H1 (cell line): ENCODE data around the gene NFYA. TPM values are rescaled to one million over a fixed set of nuclear protein-coding genes. Genes with fewer than 3 reads are reported as not detected.

Source experiments
- CTCF ChIA-PET: fragments of 300-600 bp; sonication (Branson Sonifier 250); formaldehyde crosslinking; loops from one replicate; lab custom pipeline; 2021; ENCODE audit not compliant: partially characterized antibody; lab: Charles Lee
- POLR2A ChIA-PET: fragments of 300-600 bp; sonication (Branson Sonifier 250); formaldehyde crosslinking; loops from one replicate; lab custom pipeline; 2021; ENCODE audit warnings: inconsistent platforms; ENCODE audit not compliant: partially characterized antibody; lab: Charles Lee
- DNase-seq, 2 experiments: peaks; one replicate each; pipeline versions ENCODE4 v3.0.0 to v3.0.0-alpha.2; 2010 to 2022; ENCODE audit warnings: low spot score in 2 of 2, low read depth in 1 of 2, mixed read lengths in 1 of 2
- FAIRE-seq: peaks from 2 replicates; lab custom pipeline; 2011; peaks lifted over from hg19 to GRCh38; lab: Jason Lieb, UNC
- H2AFZ ChIP-seq: 2 replicates; pipeline ENCODE4 v1.8.1; 2012; ENCODE audit warnings: low read length, inconsistent platforms
- H2AK5ac ChIP-seq: 2 replicates; pipeline ENCODE4 v1.6.1; 2013; ENCODE audit warnings: low read depth, low read length
- H2BK120ac ChIP-seq: replicated peaks from 2 replicates; pipeline ENCODE3; 2013; ENCODE audit warnings: low read depth, low read length, inconsistent platforms
- H2BK12ac ChIP-seq: 2 replicates; pipeline ENCODE4 v1.6.1; 2013; ENCODE audit warnings: low read depth, low read length
- H2BK15ac ChIP-seq: 2 replicates; pipeline ENCODE4 v1.6.1; 2013; ENCODE audit warnings: low read length
- H2BK20ac ChIP-seq: 2 replicates; pipeline ENCODE4 v1.6.1; 2013; ENCODE audit warnings: low read length
- H2BK5ac ChIP-seq: 2 replicates; pipeline ENCODE4 v1.6.1; 2013; ENCODE audit warnings: low read depth, low read length
- H3K14ac ChIP-seq: 2 replicates; pipeline ENCODE4 v1.6.1; 2013; ENCODE audit warnings: inconsistent platforms; ENCODE audit not compliant: insufficient read length
- H3K18ac ChIP-seq: 2 replicates; pipeline ENCODE4 v1.6.1; 2013; ENCODE audit warnings: low read length; ENCODE audit errors: extremely low read depth
- H3K23ac ChIP-seq: 2 replicates; pipeline ENCODE4 v1.6.1; 2013; ENCODE audit warnings: inconsistent platforms; ENCODE audit not compliant: insufficient read length
- H3K23me2 ChIP-seq: 2 replicates; pipeline ENCODE4 v1.6.1; 2013; ENCODE audit warnings: low read depth, low read length
- H3K27ac ChIP-seq: 2 replicates; pipeline ENCODE4 v1.6.1; 2011; ENCODE audit warnings: low read depth, low read length, inconsistent platforms
- H3K27me3 ChIP-seq, 4 experiments: replicated peaks in 1 of 4; 1 replicate in 1 of 4; 2 replicates in 3 of 4; pipeline versions ENCODE4 v1.6.1 to v1.8.1; 2011 to 2013; ENCODE audit warnings: low read length in 3 of 4, mild to moderate bottlenecking in 3 of 4, inconsistent platforms in 2 of 4, mixed read lengths in 2 of 4, moderate library complexity in 1 of 4; ENCODE audit not compliant: control insufficient read depth in 3 of 4, insufficient read depth in 3 of 4; ENCODE audit errors: extremely low read depth in 1 of 4
- H3K36me3 ChIP-seq, 4 experiments: 2 replicates each; pipeline versions ENCODE4 v1.6.1 to v1.8.1; 2011 to 2013; ENCODE audit warnings: mild to moderate bottlenecking in 4 of 4, low read length in 3 of 4, moderate library complexity in 2 of 4, control low read depth in 1 of 4, inconsistent platforms in 1 of 4; ENCODE audit not compliant: insufficient read depth in 4 of 4, control insufficient read depth in 2 of 4
- H3K4ac ChIP-seq: replicated peaks from 2 replicates; pipeline ENCODE3; 2013; ENCODE audit warnings: low read length, low read depth, mixed read lengths, inconsistent platforms; ENCODE audit not compliant: insufficient read length
- H3K4me1 ChIP-seq, 4 experiments: replicated peaks in 1 of 4; 1 replicate in 1 of 4; 2 replicates in 3 of 4; pipeline versions ENCODE4 v1.6.1 to v1.8.1; 2011 to 2013; ENCODE audit warnings: low read length in 3 of 4, inconsistent platforms in 2 of 4, mixed read lengths in 1 of 4; ENCODE audit not compliant: insufficient read depth in 4 of 4, control insufficient read depth in 3 of 4
- H3K4me2 ChIP-seq, 2 experiments: 2 replicates each; pipeline versions ENCODE4 v1.6.1 to v1.8.1; 2011 to 2013; ENCODE audit warnings: low read depth in 2 of 2, low read length in 2 of 2, control low read depth in 1 of 2, inconsistent platforms in 1 of 2, mild to moderate bottlenecking in 1 of 2; ENCODE audit not compliant: insufficient read depth in 1 of 2
- H3K4me3 ChIP-seq, 4 experiments: fragments of 200-600, 300-600 bp in 1 of 4; sonication (generic), shearing (Covaris generic), sonication (Bioruptor Twin) in 1 of 4; 2 replicates each; pipeline versions ENCODE4 v1.5.1 to v1.8.1; 2011 to 2016; ENCODE audit warnings: low read length in 4 of 4, low read depth in 3 of 4, control low read depth in 2 of 4, inconsistent platforms in 2 of 4, mild to moderate bottlenecking in 2 of 4, mixed read lengths in 1 of 4, moderate library complexity in 1 of 4; ENCODE audit not compliant: insufficient read depth in 2 of 4; ENCODE audit errors: extremely low read depth in 1 of 4
- H3K56ac ChIP-seq: replicated peaks from 2 replicates; pipeline ENCODE3; 2013; ENCODE audit warnings: low read depth, mild to moderate bottlenecking, mixed read lengths, low read length, inconsistent platforms; ENCODE audit not compliant: insufficient read length
- H3K79me1 ChIP-seq: 2 replicates; pipeline ENCODE4 v1.6.1; 2013; ENCODE audit warnings: low read depth, low read length, control low read depth
- H3K79me2 ChIP-seq, 2 experiments: 2 replicates each; pipeline versions ENCODE4 v1.6.1 to v1.8.1; 2012 to 2013; ENCODE audit warnings: low read length in 2 of 2, mild to moderate bottlenecking in 2 of 2, inconsistent platforms in 1 of 2; ENCODE audit not compliant: insufficient read depth in 2 of 2, control insufficient read depth in 1 of 2
- H3K9ac ChIP-seq, 4 experiments: replicated peaks in 1 of 4; 1 replicate in 1 of 4; 2 replicates in 3 of 4; pipeline versions ENCODE4 v1.6.1 to v1.8.1; 2011 to 2013; ENCODE audit warnings: low read depth in 3 of 4, low read length in 3 of 4, control low read depth in 2 of 4, mild to moderate bottlenecking in 2 of 4, moderate library complexity in 2 of 4, inconsistent platforms in 1 of 4; ENCODE audit errors: extremely low read depth in 1 of 4
- H3K9me3 ChIP-seq, 2 experiments: 2 replicates each; pipeline versions ENCODE4 v1.6.1 to v1.8.1; 2012 to 2013; ENCODE audit warnings: mild to moderate bottlenecking in 2 of 2, moderate library complexity in 2 of 2, control low read depth in 1 of 2, inconsistent platforms in 1 of 2, low read depth in 1 of 2, low read length in 1 of 2, mixed read lengths in 1 of 2; ENCODE audit not compliant: insufficient read depth in 2 of 2
- H4K20me1 ChIP-seq, 2 experiments: replicated peaks in 1 of 2; 2 replicates each; pipeline versions ENCODE3 to v1.8.1; 2011 to 2013; ENCODE audit warnings: inconsistent platforms in 2 of 2, low read length in 2 of 2, mild to moderate bottlenecking in 1 of 2; ENCODE audit not compliant: insufficient read depth in 2 of 2, control insufficient read depth in 1 of 2
- H4K5ac ChIP-seq: 2 replicates; pipeline ENCODE4 v1.6.1; 2013; ENCODE audit warnings: low read length, low read depth, mixed read lengths, inconsistent platforms; ENCODE audit not compliant: insufficient read length
- H4K8ac ChIP-seq: 2 replicates; pipeline ENCODE4 v1.8.0; 2013; ENCODE audit warnings: mild to moderate bottlenecking, moderate library complexity, low read length, inconsistent platforms; ENCODE audit not compliant: insufficient read depth; ENCODE audit errors: extremely low read depth
- H4K91ac ChIP-seq: replicated peaks from 2 replicates; pipeline ENCODE3; 2013; ENCODE audit warnings: low read length, mixed read lengths, inconsistent platforms; ENCODE audit not compliant: insufficient read length
- FOSL1 ChIP-seq: IDR thresholded peaks from 2 replicates; pipeline ENCODE4 v1.6.1; 2011; ENCODE audit warnings: mild to moderate bottlenecking, low read depth, low read length, moderate library complexity; ENCODE audit not compliant: insufficient read depth
- SAP30 ChIP-seq: fragments of 300-600 bp; sonication (generic); IDR thresholded peaks from 2 replicates; pipeline ENCODE4 v1.7.1; 2012; ENCODE audit warnings: low read length, moderate library complexity, mild to moderate bottlenecking, inconsistent platforms; ENCODE audit not compliant: insufficient read depth, insufficient replicate concordance
- WGBS, 2 experiments: shearing (Covaris generic) in 1 of 2; methylation state at CpG; one replicate each; pipeline versions ENCODE4 v1.1.6 to v1.1.7; 2013 to 2015; ENCODE audit warnings: low lambda C conversion rate in 2 of 2, mixed read lengths in 2 of 2, inconsistent platforms in 1 of 2, low coverage in 1 of 2, missing lambda C conversion rate in 1 of 2; ENCODE audit not compliant: insufficient replicate concordance in 2 of 2, insufficient coverage in 1 of 2, insufficient read length in 1 of 2; ENCODE audit errors: extremely low coverage in 1 of 2, missing lambda C conversion rate in 1 of 2; 5-methylcytosine and 5-hydroxymethylcytosine counted together
- polyA plus RNA-seq, 7 experiments: library from polyadenylated mRNA; depleted of rRNA in 3 of 7; stranded (reverse) in 5 of 7; unstranded in 2 of 7; fragments of >200 nt in 5 of 7; fragments of 200-250 nt in 2 of 7; gene quantifications; 1 replicate in 5 of 7; 2 replicates in 1 of 7; 4 replicates in 1 of 7; pipeline versions ENCODE4 v1.2.1 to v1.2.3, GENCODE V29; 2011 to 2013; ENCODE audit warnings: missing spikeins in 2 of 7, mixed read lengths in 2 of 7
- total RNA-seq: library from RNA; stranded (reverse); fragmentation: NEBNext Ultra II Directional; extraction: Animal tissue kit (Norgen Biotek cat#: 25700); gene quantifications from 2 replicates; pipeline ENCODE4 v1.2.1, GENCODE V29; 2021

The NFYA gene
- total and polyA plus RNA-seq, 2 of the 8 experiments (the other 6 are each of a cell fraction or from before 2014, with no cell fraction given), result 19.8 to 33.7 TPM

DNA sequence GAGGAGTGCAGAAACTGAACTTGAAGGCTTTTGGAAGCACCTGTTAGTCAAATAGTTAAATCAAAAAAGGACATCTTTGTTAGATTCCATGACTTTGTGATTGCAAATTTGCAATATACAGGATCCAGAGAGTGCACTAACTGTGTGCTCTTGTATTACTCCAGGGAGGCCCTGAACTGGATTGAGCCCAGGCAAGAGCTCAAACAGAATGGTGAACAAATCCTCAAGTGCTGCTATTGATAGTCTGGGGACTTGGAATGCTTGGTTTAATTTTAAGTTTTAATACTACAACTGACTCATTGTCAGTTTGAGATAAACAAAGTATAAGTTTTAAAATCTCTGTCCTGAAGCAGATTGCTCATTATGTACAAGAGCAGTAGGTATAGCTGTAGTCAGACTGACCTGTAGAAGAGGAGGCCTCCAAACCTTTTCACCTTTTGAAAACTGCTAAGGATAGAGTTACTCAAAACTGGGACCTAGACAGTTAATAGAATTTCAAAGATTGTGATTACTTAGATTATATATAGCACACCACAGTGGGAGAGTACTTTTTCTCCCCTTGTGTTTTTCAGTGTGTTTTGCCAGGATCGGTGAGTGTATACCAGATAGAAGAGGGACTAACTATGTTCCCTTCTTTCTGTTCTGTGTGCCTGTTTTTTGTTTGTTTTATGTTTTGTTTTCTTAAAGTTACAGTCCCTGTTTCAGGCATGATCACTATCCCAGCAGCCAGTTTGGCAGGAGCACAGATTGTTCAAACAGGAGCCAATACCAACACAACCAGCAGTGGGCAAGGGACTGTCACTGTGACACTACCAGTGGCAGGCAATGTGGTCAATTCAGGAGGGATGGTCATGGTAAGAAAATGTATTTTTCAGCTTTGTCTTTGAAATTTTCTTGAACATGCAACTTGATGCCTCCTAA lies 18.3 kb downstream of the NFYA start:
- no peak overlapping the region for H2BK15ac ChIP-seq
- POLR2A ChIA-PET, result interaction anchor here (0.6 kb wide), 1 partner anchor 538 kb away, joined by 4 read pairs; no protein-coding TSS in a partner anchor
- no peak overlapping the region for H3K9ac ChIP-seq
- DNase-seq, result no peak
- H3K23me2 ChIP-seq, result no peaks in the 10 kb centered on the region
- no peaks in the 10 kb centered on the region for H3K27me3 ChIP-seq
- H2AK5ac ChIP-seq, result no peak overlapping the region
- FAIRE-seq, result no peak
- no peak overlapping the region for H3K18ac ChIP-seq
- no peaks in the 10 kb centered on the region for H3K79me1 ChIP-seq
- no peaks in the 10 kb centered on the region for H3K4me1 ChIP-seq
- no peak overlapping the region for H2AFZ ChIP-seq
- H2BK20ac ChIP-seq, result no peak overlapping the region
- no peak overlapping the region for H2BK120ac ChIP-seq
- H4K91ac ChIP-seq, result no peak overlapping the region
- H3K23ac ChIP-seq, result no peak overlapping the region
- no peak overlapping the region for H3K4me2 ChIP-seq
- no peak overlapping the region for H3K27ac ChIP-seq
- H2BK5ac ChIP-seq, result no peak overlapping the region
- H3K4me3 ChIP-seq, result no peak overlapping the region
- no peak overlapping the region for H3K4ac ChIP-seq
- H3K14ac ChIP-seq, result no peak overlapping the region
- H3K56ac ChIP-seq, result no peak overlapping the region
- H4K5ac ChIP-seq, result no peak overlapping the region
- CTCF ChIA-PET, result interaction anchor here (1.0 to 2.2 kb wide), 7 partner anchors 9 to 230 kb away, joined by 3 to 9 read pairs (median 4); no protein-coding TSS in a partner anchor
- H2BK12ac ChIP-seq, result no peak overlapping the region
- H3K9me3 ChIP-seq, result no peaks in the 10 kb centered on the region
- TF ChIP-seq SAP30, result no peak
- no peak for TF ChIP-seq FOSL1
- no peaks in the 10 kb centered on the region for H3K79me2 ChIP-seq
- peaks cover 28 to 89% (median 60%) of the 10 kb centered on the region in 4 experiments for H3K36me3 ChIP-seq
- H4K8ac ChIP-seq, result no peak overlapping the region
- 50% methylated on average over 1 of the region's 1 CpG; no CpG with 5 or more reads in 1 of the 2 experiments for WGBS, 2 experiments
- H4K20me1 ChIP-seq, result peaks cover 0 to 5% of the 10 kb centered on the region in 2 experiments
